Subcutaneous adipose tissue (tissue), 4 donors: ENCODE data around the gene SLC7A14. TPM values are rescaled to one million over a fixed set of nuclear protein-coding genes. Genes with fewer than 3 reads are reported as not detected.

ENCODE experiments used
- total RNA-seq, 4 donors: library from RNA; depleted of rRNA; stranded (reverse); fragments of >200 nt; gene quantifications; one replicate each; pipeline ENCODE4 v1.1.0, GENCODE V29; 2016
- TF ChIP-seq, protein P1 (sequence below): fragments of 450-650 bp; IDR thresholded peaks from one replicate; pipeline ENCODE4 v1.5.1; 2016; ENCODE audit warnings: low read depth, mild to moderate bottlenecking, control low read depth, antibody characterized with exemption, moderate library complexity

SLC7A14 gene
- total RNA-seq, 4 donors from 2014 or later: not detected

DNA sequence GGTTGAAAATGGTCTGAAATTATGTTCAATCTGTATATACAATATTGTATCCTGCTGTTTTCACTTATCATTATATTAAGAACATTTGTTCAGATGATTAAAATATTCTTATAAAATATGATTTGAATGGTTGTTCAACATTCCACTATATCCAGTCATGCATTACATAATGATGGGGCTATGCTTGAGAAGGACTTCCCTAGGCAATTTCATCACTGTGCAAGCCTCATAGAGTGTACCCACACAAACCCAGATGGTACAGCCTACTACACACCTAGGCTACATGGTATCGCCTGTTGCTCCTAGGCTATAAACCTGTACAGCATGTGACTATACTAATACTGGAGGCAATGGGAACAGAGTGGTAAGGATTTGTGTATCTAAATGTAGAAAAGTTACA is 30.5 kb downstream of the SLC7A14 start:
- TF ChIP-seq, protein P1, sequence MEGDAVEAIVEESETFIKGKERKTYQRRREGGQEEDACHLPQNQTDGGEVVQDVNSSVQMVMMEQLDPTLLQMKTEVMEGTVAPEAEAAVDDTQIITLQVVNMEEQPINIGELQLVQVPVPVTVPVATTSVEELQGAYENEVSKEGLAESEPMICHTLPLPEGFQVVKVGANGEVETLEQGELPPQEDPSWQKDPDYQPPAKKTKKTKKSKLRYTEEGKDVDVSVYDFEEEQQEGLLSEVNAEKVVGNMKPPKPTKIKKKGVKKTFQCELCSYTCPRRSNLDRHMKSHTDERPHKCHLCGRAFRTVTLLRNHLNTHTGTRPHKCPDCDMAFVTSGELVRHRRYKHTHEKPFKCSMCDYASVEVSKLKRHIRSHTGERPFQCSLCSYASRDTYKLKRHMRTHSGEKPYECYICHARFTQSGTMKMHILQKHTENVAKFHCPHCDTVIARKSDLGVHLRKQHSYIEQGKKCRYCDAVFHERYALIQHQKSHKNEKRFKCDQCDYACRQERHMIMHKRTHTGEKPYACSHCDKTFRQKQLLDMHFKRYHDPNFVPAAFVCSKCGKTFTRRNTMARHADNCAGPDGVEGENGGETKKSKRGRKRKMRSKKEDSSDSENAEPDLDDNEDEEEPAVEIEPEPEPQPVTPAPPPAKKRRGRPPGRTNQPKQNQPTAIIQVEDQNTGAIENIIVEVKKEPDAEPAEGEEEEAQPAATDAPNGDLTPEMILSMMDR: no peak

DNA sequence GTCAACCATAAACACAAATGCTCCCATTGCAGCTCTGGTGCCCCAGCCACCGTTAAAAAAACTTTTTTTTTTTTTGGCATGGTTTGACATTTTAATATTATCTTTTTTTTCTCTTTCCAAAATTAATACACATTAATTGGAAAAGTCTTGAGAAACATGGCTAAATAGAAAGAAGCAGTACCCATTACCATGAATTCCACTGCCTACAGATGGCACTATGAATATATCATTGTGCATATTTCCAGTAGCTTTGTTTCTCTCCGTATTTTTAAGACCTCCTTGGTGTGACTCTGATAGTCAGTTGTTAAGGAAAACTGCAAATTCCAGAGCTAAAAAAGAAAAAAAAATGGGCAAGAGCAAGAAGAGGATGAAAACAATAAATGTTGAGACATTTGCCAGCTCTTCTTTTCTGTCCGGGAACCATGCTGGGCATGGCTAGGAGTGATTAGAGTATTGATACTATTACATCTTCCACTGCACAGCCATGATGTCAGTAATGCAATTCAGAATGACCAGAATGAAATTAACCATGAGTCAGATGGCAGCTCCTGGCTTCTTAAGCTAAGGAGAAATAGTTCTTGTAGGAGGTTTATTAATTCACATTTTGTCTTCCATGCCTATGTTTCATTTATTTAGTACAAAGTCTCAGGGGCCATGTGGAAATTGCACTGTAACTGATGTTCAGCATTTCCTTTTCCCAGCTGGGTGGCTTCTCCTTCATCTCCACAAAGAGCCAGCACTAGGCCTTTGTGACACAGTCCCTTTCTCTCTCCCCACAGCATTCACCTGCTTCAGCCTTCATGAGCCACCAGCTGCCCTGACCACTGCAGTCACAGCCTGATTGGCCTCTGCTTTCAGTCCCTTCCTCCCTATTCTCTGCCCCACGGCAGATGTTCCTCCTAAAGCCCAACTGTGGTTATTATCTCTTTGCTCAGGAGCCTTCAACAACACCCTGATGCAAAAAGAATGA is 31.8 kb downstream of the SLC7A14 start:
- TF ChIP-seq, protein P1: no peak

DNA sequence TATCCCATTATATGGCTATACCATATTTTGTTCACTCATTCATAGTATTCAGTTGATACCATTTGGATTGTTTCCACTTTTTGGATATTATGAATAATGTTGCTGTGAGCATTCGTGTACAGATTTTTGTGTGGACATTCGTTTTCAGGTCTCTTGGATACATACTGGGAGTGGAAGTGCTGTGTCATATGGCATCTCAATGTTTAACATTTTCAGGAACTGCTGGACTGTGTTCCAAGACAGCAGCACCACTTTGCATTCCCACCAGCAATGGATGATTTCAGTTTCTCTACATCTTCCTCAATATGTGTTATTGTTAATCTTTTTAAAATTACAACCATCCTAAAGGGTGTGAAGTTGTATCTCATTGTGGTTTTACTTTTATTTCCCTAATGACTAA is 34.6 kb downstream of the SLC7A14 start:
- TF ChIP-seq, protein P1: no peak

DNA sequence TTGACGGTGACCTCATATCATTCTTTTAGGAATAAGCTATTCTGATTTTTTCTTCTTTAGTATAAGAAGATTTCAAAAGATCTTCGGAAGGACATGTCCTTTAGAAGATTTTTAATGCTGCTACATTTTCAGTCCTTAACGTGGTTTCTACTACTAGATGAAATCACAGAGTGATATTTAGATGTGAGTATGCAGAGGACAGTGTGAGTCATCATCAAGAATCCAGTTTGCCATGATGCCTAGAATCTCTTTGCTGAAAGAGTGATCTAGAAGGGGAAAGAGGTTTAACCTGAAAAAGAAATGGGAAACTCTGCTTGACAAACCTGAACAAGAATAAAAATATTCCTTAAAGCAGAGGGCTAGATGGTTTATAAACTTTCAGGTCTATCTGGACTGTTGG is 43.2 kb downstream of the SLC7A14 start:
- TF ChIP-seq, protein P1: no peak

DNA sequence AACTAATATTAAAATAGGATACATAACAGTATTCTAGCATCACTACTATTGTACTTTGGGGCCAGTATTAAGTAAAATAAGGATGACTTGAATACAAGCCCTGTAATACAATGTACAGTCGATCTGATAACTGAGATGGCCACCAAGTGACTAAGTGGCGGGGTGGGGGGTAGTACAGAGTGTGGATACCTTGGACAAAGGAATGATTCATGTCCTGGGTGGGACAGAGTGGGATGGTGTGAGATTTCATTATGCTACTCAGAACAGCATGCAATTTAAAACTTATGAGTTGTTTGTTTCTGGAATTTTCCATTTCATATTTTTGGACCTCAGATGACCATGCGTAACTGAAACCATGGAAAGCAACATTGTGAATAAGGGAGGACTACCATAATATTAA is 46.0 kb downstream of the SLC7A14 start:
- TF ChIP-seq, protein P1: no peak

DNA sequence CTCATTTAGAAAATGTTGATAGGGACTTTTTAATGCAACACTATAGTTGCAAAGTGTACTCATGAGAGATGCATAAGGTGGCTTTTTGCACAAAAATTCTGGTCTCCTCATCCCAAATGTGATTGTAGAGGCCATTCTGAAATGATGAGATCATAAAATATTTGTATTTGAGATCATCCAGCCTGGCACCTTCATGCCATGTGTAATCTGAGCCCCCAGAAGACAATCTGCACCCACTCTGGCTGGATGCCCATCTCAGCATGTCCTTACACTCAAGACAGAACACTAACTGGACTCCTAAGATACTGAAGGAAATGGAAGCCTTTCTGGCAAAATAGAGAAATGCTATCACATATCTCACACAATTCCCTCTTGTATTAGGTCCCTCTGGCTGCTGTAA is 49.2 kb downstream of the SLC7A14 start:
- TF ChIP-seq, protein P1: no peak

DNA sequence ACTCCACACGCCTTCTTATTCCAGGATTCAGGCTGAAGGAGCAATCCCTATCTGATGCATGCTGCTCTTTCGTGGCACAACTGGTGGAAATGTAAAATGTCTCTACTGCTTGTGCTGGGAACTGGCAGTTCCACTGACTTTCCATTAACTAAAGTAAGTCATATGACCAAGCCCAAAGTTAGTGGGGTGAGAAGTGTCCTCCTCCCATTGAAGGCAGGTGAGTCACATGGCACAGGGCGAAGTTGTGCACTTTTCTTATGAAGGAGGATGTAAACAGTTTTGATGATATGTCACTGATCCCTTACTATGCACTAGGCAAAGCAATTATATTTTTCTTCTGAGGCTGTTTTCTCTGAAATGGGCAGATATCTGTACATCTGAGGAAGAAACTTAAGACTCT is 51.6 kb downstream of the SLC7A14 start:
- TF ChIP-seq, protein P1: no peak
